Activated CD4-positive, alpha-beta T cell treated with anti-CD3 and anti-CD28 coated beads for 36 hours (primary cell): Measurements from ENCODE around the gene C22orf31. TPM values are rescaled to one million over a fixed set of nuclear protein-coding genes. Genes with fewer than 3 reads are reported as not detected.

Experiments used
- total RNA-seq, 2 experiments: library from RNA; stranded (reverse); gene quantifications; one replicate each; pipeline ENCODE4 v1.2.3, GENCODE V29; 2021

C22orf31 gene
- total RNA-seq, 2 experiments from 2014 or later, result not detected

Other genes starting within 250 kb of the C22orf31 start
- gene ZNRF3, start 178.3 kb downstream of the C22orf31 start, total RNA-seq, result 1 to 10 TPM; 2.3 TPM
- gene KREMEN1, start 11.2 kb upstream of the C22orf31 start, total RNA-seq, result under 1 TPM; 0.11 to 0.30 TPM
- not detected for gene EMID1, start 144.1 kb upstream of the C22orf31 start, total RNA-seq
- gene RHBDD3, start 206.2 kb upstream of the C22orf31 start, total RNA-seq, result 10 to 100 TPM; 23.2 to 25.3 TPM
- gene EWSR1, start 206.4 kb upstream of the C22orf31 start, total RNA-seq, result 100 to 1,000 TPM; 326 to 567 TPM
- under 1 TPM; 0.84 to 0.98 TPM for gene GAS2L1, start 244.8 kb upstream of the C22orf31 start, total RNA-seq